Natural killer cell treated with Interleukin-12 subunit alpha and Interleukin-12 subunit beta and Interleukin-15 and Interleukin-18, amount 100 ng/mL, for 72 hours (primary cell): ENCODE measurements around the gene OR8D2. TPM values are rescaled to one million over a fixed set of nuclear protein-coding genes. Genes with fewer than 3 reads are reported as not detected.

Experiments used
- ATAC-seq, 2 donors: fragments of 150-1000 bp; cut with Tn5 transposase in 1 of 2; sonication (Bioruptor Pico), chemical (Tn5 transposase) in 1 of 2; 2 replicates each; pipeline ENCODE4 v1.10.0; 2021
- DNase-seq: peaks from one replicate; pipeline ENCODE4 v3.0.0; 2022; ENCODE audit warnings: low spot score
- H3K27ac Mint-ChIP-seq, 2 donors: 1 replicate in 1 of 2; 2 replicates in 1 of 2; pipeline ENCODE4 v1.8.0; 2022; ENCODE audit warnings: mixed read lengths in 2 of 2, mild to moderate bottlenecking in 1 of 2, moderate library complexity in 1 of 2
- H3K27me3 Mint-ChIP-seq, 2 donors: 1 replicate in 1 of 2; 2 replicates in 1 of 2; pipeline ENCODE4 v1.8.0; 2022; ENCODE audit warnings: mixed read lengths in 2 of 2
- H3K36me3 Mint-ChIP-seq: one replicate; pipeline ENCODE4 v1.8.0; 2022; ENCODE audit warnings: mixed read lengths
- H3K4me1 Mint-ChIP-seq, 2 donors: 1 replicate in 1 of 2; 2 replicates in 1 of 2; pipeline ENCODE4 v1.8.0; 2022; ENCODE audit warnings: low read depth in 2 of 2, mixed read lengths in 2 of 2, mild to moderate bottlenecking in 1 of 2
- H3K4me3 Mint-ChIP-seq: one replicate; pipeline ENCODE4 v1.8.0; 2022; ENCODE audit warnings: mixed read lengths
- H3K9me3 Mint-ChIP-seq: 2 replicates; pipeline ENCODE4 v1.8.0; 2022; ENCODE audit warnings: mixed read lengths
- total RNA-seq, 2 donors: library from RNA; stranded (reverse); gene quantifications; one replicate each; pipeline ENCODE4 v1.2.3, GENCODE V29; 2022

The OR8D2 gene, protein sequence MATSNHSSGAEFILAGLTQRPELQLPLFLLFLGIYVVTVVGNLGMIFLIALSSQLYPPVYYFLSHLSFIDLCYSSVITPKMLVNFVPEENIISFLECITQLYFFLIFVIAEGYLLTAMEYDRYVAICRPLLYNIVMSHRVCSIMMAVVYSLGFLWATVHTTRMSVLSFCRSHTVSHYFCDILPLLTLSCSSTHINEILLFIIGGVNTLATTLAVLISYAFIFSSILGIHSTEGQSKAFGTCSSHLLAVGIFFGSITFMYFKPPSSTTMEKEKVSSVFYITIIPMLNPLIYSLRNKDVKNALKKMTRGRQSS
- not detected for total RNA-seq

DNA sequence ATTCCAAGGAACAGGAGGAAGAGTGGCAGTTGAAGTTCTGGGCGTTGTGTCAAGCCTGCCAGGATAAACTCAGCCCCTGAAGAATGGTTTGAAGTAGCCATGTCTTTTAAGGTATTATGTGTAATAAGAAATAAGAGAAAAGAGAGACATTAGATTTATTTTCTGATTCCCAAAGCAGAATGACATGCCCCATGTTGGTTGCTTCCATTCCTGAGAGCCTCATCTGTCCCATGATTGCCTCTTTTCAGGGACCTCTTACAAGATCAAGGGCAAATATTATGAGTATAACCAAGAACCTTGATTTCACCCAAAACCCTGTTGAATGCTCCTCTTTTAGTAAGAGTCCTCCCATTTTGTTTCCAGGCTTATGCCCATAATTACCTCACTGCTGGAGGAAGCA is at the start of gene OR8D2:
OR8D2 (minus strand) TSS at position 101 of the 400 bp plus-strand sequence; CDS start at position 101, 0 bp downstream.
- DNase-seq (no peak), ATAC-seq (no peak)
- Mint-ChIP-seq H3K4me3 (no peak within 1 kb of the TSS), H3K27me3 (peaks cover 7 to 26% of the 10 kb centered on the region in 2 donors), H3K4me1 (no peaks in the 10 kb centered on the region), H3K27ac (no peak within 1 kb of the TSS), H3K36me3 (peaks cover 7% of the 10 kb centered on the region), H3K9me3 (peaks cover 9% of the 10 kb centered on the region)

DNA sequence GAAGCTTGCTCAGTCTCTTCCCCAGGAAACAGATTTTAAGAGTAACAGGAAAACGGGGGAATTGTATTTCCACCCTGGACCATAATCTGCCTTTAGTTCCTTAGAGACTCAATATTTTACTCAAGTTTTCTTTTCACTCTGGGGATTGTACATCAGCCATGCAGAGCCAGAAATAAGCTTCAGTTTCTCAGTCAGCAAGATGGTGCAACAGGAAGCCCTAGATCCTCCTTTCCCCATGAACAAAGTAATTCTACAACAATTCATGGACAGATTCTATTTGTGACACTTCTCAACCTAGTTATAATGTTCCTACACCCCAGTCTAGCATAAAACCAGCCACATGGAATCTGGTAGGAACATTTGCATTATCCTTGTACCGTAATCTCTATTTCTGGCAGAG is 39.6 kb upstream of the OR8D2 start:
- H3K4me1 Mint-ChIP-seq, result no peaks in the 10 kb centered on the region
- ATAC-seq, result no peak
- H3K36me3 Mint-ChIP-seq, result no peaks in the 10 kb centered on the region
- no peak overlapping the region for H3K27ac Mint-ChIP-seq
- H3K9me3 Mint-ChIP-seq, result peaks cover 2% of the 10 kb centered on the region
- DNase-seq, result no peak
- H3K4me3 Mint-ChIP-seq, result no peak overlapping the region
- H3K27me3 Mint-ChIP-seq, result peaks cover 0 to 15% of the 10 kb centered on the region in 2 donors

GRCh38 chr11:124346311-124346955 is 26.4 kb upstream of the OR8D2 start:
- peaks cover 2 to 24% of the 10 kb centered on the region in 2 donors for H3K27me3 Mint-ChIP-seq
- no peaks in the 10 kb centered on the region for H3K4me1 Mint-ChIP-seq
- DNase-seq (no peak), ATAC-seq (no peak)
- peaks cover 5% of the 10 kb centered on the region for H3K36me3 Mint-ChIP-seq
- no peak overlapping the region for H3K4me3 Mint-ChIP-seq
- no peak overlapping the region for H3K27ac Mint-ChIP-seq
- H3K9me3 Mint-ChIP-seq, result peaks cover 3% of the 10 kb centered on the region

DNA sequence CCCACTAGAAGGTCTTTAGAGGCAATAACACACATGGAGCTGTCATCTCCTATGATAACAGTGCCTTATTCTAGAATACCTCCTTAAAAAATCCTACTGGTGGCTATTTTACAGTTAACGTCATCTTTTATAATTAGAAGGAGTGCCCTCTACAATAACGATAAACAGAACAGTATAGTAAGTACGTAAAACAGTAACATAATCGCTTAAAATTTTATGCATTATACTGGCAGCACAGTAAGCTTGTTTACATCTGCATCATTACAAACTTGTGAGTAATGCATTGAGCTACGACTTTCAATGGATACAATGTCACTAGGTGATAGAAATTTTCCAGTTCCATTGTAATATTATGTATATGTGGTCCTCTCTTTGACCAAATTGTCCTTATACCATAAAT is 24.3 kb upstream of the OR8D2 start:
- no peaks in the 10 kb centered on the region for H3K4me1 Mint-ChIP-seq

GRCh38 chr11:124340142-124340447 is 20.1 kb upstream of the OR8D2 start:
- Mint-ChIP-seq H3K36me3 (no peaks in the 10 kb centered on the region), H3K4me3 (no peak overlapping the region), H3K27ac (no peak overlapping the region), H3K4me1 (no peaks in the 10 kb centered on the region), H3K9me3 (no peaks in the 10 kb centered on the region), H3K27me3 (no peaks in the 10 kb centered on the region)
- ATAC-seq, result no peak
- DNase-seq, result no peak

More for the DNA sequence above, 24.3 kb upstream of the OR8D2 start:
- Mint-ChIP-seq H3K9me3 (no peaks in the 10 kb centered on the region), H3K27me3 (peaks cover 2 to 24% of the 10 kb centered on the region in 2 donors), H3K27ac (no peak overlapping the region), H3K36me3 (peaks cover 5% of the 10 kb centered on the region), H3K4me3 (no peak overlapping the region)
- no peak for DNase-seq
- no peak for ATAC-seq

DNA sequence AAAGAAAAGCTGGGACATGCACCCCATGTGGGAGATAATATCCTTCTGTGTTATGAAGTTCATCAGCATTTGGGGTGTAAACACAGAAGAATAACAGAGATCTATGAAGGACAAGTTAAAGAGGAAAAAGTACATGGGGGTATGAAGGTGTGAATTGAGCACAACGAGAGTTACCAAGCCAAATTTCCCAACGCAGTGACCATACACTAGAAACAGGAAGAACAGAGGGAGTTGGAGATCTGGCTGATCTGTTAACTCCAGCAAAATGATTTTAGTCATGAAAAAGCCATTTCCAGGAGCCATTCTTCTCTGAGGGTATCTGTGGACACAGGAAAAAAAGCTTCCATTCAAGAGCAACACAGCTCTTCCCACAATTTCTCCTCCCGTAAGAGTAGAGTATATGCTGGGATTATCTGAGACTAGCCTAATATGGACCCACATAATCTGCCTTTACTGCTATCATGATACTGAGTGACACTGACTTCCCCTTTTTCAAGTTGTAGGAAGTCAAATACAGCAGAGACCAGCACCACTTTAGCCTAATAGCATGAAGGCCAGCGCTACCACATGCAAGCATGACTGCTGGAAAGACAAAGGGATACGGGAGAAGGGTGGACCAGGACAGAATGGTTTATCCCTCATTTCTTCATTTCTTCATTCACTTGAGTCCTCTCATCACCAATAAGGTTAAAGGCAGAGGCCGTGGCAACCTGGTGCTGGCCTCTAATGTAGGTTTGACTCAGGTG is 19.6 kb upstream of the OR8D2 start:
- no peak for ATAC-seq
- DNase-seq, result no peak
- H3K9me3 Mint-ChIP-seq, result no peaks in the 10 kb centered on the region
- no peaks in the 10 kb centered on the region for H3K36me3 Mint-ChIP-seq
- no peak overlapping the region for H3K4me3 Mint-ChIP-seq
- no peak overlapping the region for H3K27ac Mint-ChIP-seq
- H3K27me3 Mint-ChIP-seq, result no peaks in the 10 kb centered on the region
- H3K4me1 Mint-ChIP-seq, result no peaks in the 10 kb centered on the region

DNA sequence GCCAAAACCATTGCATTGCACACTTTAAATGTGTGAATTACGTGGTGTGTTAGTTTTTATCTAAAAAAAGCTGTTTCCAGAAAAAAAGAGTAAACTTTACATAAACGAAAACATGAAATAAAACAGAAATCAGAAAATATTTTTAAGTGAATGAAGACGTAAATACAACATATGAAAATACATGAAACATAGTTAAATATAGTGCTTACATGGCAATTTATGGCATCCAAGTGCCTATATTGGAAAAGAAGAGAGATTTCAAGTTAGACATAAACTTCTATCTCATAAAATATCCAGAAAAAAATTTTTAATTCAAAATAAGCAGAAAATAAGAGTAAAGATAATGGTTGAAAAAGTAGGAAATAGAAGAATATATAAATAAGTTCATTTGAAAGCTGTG is 11.9 kb upstream of the OR8D2 start:
- Mint-ChIP-seq H3K4me1 (peaks cover 5 to 12% of the 10 kb centered on the region in 2 donors), H3K9me3 (no peaks in the 10 kb centered on the region), H3K36me3 (no peaks in the 10 kb centered on the region), H3K27ac (no peak overlapping the region), H3K4me3 (no peak overlapping the region), H3K27me3 (peaks cover 0 to 10% of the 10 kb centered on the region in 2 donors)
- DNase-seq (no peak), ATAC-seq (no peak)

GRCh38 chr11:124329787-124330478 is 9.9 kb upstream of the OR8D2 start:
- Mint-ChIP-seq H3K36me3 (no peaks in the 10 kb centered on the region), H3K4me1 (peaks cover 5 to 12% of the 10 kb centered on the region in 2 donors), H3K27ac (no peak overlapping the region), H3K4me3 (no peak overlapping the region), H3K27me3 (peaks cover 0 to 10% of the 10 kb centered on the region in 2 donors), H3K9me3 (peaks cover under 1% of the 10 kb centered on the region)
- DNase-seq (no peak), ATAC-seq (no peak)

GRCh38 chr11:124327775-124328174 is 7.8 kb upstream of the OR8D2 start:
- H3K9me3 Mint-ChIP-seq, result peaks cover 3% of the 10 kb centered on the region
- ATAC-seq (no peak), DNase-seq (no peak)
- peaks cover under 1 to 24% of the 10 kb centered on the region in 2 donors for H3K27me3 Mint-ChIP-seq
- peaks cover 5 to 12% of the 10 kb centered on the region in 2 donors for H3K4me1 Mint-ChIP-seq
- H3K27ac Mint-ChIP-seq, result no peak overlapping the region
- H3K36me3 Mint-ChIP-seq, result no peaks in the 10 kb centered on the region
- no peak overlapping the region for H3K4me3 Mint-ChIP-seq

DNA sequence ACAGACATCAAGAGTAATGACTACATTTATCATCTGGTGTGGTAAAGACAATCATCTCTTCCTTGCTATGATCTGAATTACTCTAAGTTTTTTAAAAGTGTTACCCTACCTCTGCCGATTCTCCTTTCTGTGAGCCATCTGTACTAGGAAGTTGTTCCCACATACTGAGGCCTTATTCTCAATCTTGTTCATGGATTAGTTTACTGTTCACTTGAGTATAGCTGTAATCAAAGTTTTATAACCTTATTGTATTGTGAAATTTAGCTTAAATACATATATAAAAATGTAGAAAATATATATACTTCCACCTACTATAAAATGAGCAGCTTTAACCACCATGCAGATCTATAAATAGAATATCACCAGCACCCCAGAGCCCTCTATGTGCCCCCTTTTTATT is 2.4 kb upstream of the OR8D2 start:
- no peak overlapping the region for H3K4me3 Mint-ChIP-seq
- H3K27ac Mint-ChIP-seq, result no peak overlapping the region
- peaks cover 4 to 17% of the 10 kb centered on the region in 2 donors for H3K27me3 Mint-ChIP-seq
- H3K9me3 Mint-ChIP-seq, result peaks cover 9% of the 10 kb centered on the region
- H3K4me1 Mint-ChIP-seq, result no peaks in the 10 kb centered on the region
- ATAC-seq (no peak), DNase-seq (no peak)
- H3K36me3 Mint-ChIP-seq, result no peaks in the 10 kb centered on the region

GRCh38 chr11:124315052-124315451 is 4.9 kb downstream of the OR8D2 start:
- H3K27ac Mint-ChIP-seq, result no peak overlapping the region
- DNase-seq (no peak), ATAC-seq (no peak)
- H3K4me3 Mint-ChIP-seq, result no peak overlapping the region
- peaks cover 5% of the 10 kb centered on the region for H3K9me3 Mint-ChIP-seq
- no peaks in the 10 kb centered on the region for H3K4me1 Mint-ChIP-seq
- peaks cover 5 to 9% of the 10 kb centered on the region in 2 donors for H3K27me3 Mint-ChIP-seq
- H3K36me3 Mint-ChIP-seq, result peaks cover 7% of the 10 kb centered on the region

- no peak within 1 kb of the TSS for H3K27ac Mint-ChIP-seq
- H3K9me3 Mint-ChIP-seq, result peaks cover 5% of the 10 kb centered on the region
Measured at GRCh38 chr11:124313849-124314248, 6.1 kb downstream of the OR8D2 start, which contains the start of gene OR8D1. OR8D1 (minus strand) TSS chr11:124313949; CDS start chr11:124310766, 3,183 bp downstream.

DNA sequence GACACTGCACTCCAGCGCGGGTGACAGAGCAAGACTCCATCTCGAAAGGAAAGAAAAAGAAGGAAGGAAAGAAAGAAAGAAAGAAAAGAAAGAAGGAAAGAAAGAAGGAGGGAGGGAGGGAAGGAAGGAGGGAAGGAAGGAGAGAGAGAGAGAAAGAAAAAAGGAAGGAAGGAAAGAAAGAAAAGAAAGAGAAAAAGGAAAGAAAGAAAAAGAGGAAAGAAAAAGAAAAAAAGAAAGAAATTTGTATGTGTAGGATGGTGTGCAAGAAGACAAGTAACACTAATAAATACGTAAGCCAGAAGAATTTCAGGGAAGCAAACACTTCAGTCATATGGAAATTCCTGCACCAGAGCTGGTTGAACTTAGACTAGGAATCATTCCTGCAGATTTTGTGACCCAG is 6.9 kb downstream of the OR8D2 start:
- Mint-ChIP-seq H3K4me1 (no peaks in the 10 kb centered on the region), H3K27me3 (peaks cover 5 to 9% of the 10 kb centered on the region in 2 donors), H3K4me3 (no peak overlapping the region), H3K9me3 (peaks cover 5% of the 10 kb centered on the region), H3K27ac (no peak overlapping the region), H3K36me3 (peaks cover 7% of the 10 kb centered on the region)
- DNase-seq, result no peak
- no peak for ATAC-seq

More at GRCh38 chr11:124313849-124314248, 6.1 kb downstream of the OR8D2 start, which contains the start of gene OR8D1:
- H3K27me3 Mint-ChIP-seq, result peaks cover 5 to 9% of the 10 kb centered on the region in 2 donors
- no peak within 1 kb of the TSS for H3K4me3 Mint-ChIP-seq
- no peaks in the 10 kb centered on the region for H3K4me1 Mint-ChIP-seq
- DNase-seq, result no peak
- H3K36me3 Mint-ChIP-seq, result peaks cover 7% of the 10 kb centered on the region
- ATAC-seq, result no peak
